Osteoblast (primary cell): ENCODE results near the gene LRMDA. TPM values are rescaled to one million over a fixed set of nuclear protein-coding genes. Genes with fewer than 3 reads are reported as not detected.

Source experiments
- DNase-seq: peaks from one replicate; pipeline ENCODE4 v3.0.0; 2011; ENCODE audit warnings: low spot score, mixed read lengths; ENCODE audit not compliant: insufficient read length; ENCODE audit errors: missing footprints
- H2AFZ ChIP-seq: 2 replicates; pipeline ENCODE4 v1.6.0; 2011; ENCODE audit warnings: mild to moderate bottlenecking, low read length
- H3K27ac ChIP-seq: 2 replicates; pipeline ENCODE4 v1.5.1; 2011; ENCODE audit warnings: mild to moderate bottlenecking, low read depth, low read length, moderate library complexity
- H3K27me3 ChIP-seq: 2 replicates; pipeline ENCODE4 v1.6.0; 2012; ENCODE audit warnings: mild to moderate bottlenecking, control low read depth, inconsistent platforms, low read length, moderate library complexity; ENCODE audit not compliant: insufficient read depth
- H3K36me3 ChIP-seq: 2 replicates; pipeline ENCODE4 v1.5.1; 2011; ENCODE audit warnings: mild to moderate bottlenecking, low read length, control low read depth, moderate library complexity; ENCODE audit not compliant: insufficient read depth
- H3K4me1 ChIP-seq: 2 replicates; pipeline ENCODE4 v1.5.1; 2011; ENCODE audit warnings: mild to moderate bottlenecking, low read length, control low read depth, moderate library complexity; ENCODE audit not compliant: insufficient read depth
- H3K4me2 ChIP-seq: 2 replicates; pipeline ENCODE4 v1.6.0; 2011; ENCODE audit warnings: mild to moderate bottlenecking, low read length; ENCODE audit not compliant: insufficient read depth
- H3K4me3 ChIP-seq: fragments of 200-600 bp; sonication (generic); 3 replicates; pipeline ENCODE4 v1.5.1; 2012; ENCODE audit warnings: mild to moderate bottlenecking, low read length, inconsistent platforms; ENCODE audit not compliant: insufficient read depth
- H3K79me2 ChIP-seq: 2 replicates; pipeline ENCODE4 v1.6.0; 2012; ENCODE audit warnings: mild to moderate bottlenecking, low read length, control low read depth, inconsistent platforms; ENCODE audit not compliant: insufficient read depth
- H3K9me3 ChIP-seq: 2 replicates; pipeline ENCODE4 v1.5.1; 2011; ENCODE audit warnings: low read depth, low read length, control low read depth
- H4K20me1 ChIP-seq: 2 replicates; pipeline ENCODE4 v1.6.0; 2012; ENCODE audit warnings: mild to moderate bottlenecking, low read length, control low read depth; ENCODE audit not compliant: insufficient read depth
- total RNA-seq: library from RNA; depleted of rRNA; stranded (reverse); fragments of >200 nt; gene quantifications from 2 replicates; pipeline ENCODE4 v1.2.3, GENCODE V29; 2012
- TF ChIP-seq, protein P1 (sequence below): IDR thresholded peaks from 2 replicates; pipeline ENCODE4 v1.5.1; 2011; ENCODE audit warnings: mild to moderate bottlenecking, low read depth, low read length, moderate library complexity; ENCODE audit errors: extremely low read depth

Gene LRMDA
- total RNA-seq, 1 donor = 18.5 TPM

DNA sequence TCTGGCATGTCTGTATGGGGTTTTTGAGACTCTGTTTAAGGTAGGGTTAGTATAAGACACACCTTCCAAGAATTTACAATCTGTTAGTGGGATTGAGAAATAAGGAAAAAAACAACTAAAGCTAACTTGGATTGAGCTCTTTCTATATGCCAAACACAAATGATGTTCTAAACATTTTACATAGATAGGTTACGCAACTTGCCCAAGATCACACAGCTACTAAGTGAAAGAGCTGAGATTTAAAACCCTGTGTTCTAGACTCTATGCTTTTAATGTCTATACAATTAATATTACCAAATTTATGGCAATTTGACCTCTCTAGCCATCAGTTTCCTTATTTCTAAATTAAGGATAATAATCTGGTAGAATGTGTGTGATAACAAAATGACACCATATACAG, 1056.2 kb downstream of the LRMDA start:
- Histone ChIP-seq H2AFZ (no peak overlapping the region), H4K20me1 (no peaks in the 10 kb centered on the region), H3K4me1 (peaks cover 6% of the 10 kb centered on the region), H3K36me3 (no peaks in the 10 kb centered on the region), H3K9me3 (peaks cover 4% of the 10 kb centered on the region), H3K27ac (no peak overlapping the region), H3K4me3 (no peak overlapping the region), H3K27me3 (no peaks in the 10 kb centered on the region), H3K79me2 (no peaks in the 10 kb centered on the region), H3K4me2 (no peak overlapping the region)
- TF ChIP-seq, protein P1, sequence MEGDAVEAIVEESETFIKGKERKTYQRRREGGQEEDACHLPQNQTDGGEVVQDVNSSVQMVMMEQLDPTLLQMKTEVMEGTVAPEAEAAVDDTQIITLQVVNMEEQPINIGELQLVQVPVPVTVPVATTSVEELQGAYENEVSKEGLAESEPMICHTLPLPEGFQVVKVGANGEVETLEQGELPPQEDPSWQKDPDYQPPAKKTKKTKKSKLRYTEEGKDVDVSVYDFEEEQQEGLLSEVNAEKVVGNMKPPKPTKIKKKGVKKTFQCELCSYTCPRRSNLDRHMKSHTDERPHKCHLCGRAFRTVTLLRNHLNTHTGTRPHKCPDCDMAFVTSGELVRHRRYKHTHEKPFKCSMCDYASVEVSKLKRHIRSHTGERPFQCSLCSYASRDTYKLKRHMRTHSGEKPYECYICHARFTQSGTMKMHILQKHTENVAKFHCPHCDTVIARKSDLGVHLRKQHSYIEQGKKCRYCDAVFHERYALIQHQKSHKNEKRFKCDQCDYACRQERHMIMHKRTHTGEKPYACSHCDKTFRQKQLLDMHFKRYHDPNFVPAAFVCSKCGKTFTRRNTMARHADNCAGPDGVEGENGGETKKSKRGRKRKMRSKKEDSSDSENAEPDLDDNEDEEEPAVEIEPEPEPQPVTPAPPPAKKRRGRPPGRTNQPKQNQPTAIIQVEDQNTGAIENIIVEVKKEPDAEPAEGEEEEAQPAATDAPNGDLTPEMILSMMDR = no peak
- DNase-seq = no peak

DNA sequence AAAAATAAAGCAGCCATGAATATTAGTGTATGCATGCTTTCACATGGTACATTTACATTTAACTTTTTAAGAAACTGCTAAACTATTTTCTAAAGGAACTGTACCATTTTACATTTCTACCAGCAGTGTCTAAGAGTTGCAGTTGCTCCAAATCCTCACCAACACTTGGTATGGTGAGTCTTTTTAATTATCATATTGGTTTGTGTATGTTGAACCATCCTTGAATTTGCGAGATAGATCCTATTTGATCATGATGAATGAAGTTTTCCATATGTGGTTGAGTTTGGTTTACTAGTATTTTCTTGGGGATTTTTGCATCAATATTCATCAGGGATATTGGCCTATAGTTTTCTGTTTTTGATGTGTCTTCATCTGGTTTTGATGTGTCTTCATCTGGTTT, 1057.2 kb downstream of the LRMDA start:
- H2AFZ ChIP-seq = no peak overlapping the region
- DNase-seq = no peak
- H3K4me1 ChIP-seq = peaks cover 6% of the 10 kb centered on the region
- TF ChIP-seq, protein P1 = no peak
- H4K20me1 ChIP-seq = no peaks in the 10 kb centered on the region
- H3K36me3 ChIP-seq = no peaks in the 10 kb centered on the region
- no peak overlapping the region for H3K27ac ChIP-seq
- no peak overlapping the region for H3K4me2 ChIP-seq
- no peaks in the 10 kb centered on the region for H3K79me2 ChIP-seq
- H3K9me3 ChIP-seq = peaks cover 4% of the 10 kb centered on the region
- no peak overlapping the region for H3K4me3 ChIP-seq
- no peaks in the 10 kb centered on the region for H3K27me3 ChIP-seq

DNA sequence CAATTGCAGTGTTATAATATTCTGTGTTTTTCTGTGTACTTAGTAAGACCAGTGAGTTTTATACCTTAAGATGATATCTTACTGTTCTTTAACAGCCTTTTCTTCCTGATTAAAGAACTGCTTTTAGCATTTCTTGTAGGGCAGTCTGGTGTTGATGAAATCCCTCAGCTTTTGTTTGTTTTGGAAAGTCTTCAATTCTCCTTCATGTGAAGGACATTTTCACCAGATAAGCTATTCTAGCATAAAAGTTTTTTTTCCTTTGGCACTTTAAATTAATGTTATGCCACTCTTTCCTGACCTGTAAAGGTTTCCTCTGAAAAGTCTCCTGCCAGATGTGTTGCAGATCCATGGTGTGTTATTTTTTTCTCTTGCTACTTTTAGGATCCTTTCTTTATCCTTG, 1059.8 kb downstream of the LRMDA start:
- Histone ChIP-seq H3K4me2 (no peak overlapping the region), H3K79me2 (no peaks in the 10 kb centered on the region), H2AFZ (no peak overlapping the region), H3K4me1 (peaks cover 6% of the 10 kb centered on the region), H4K20me1 (no peaks in the 10 kb centered on the region), H3K27me3 (no peaks in the 10 kb centered on the region), H3K36me3 (no peaks in the 10 kb centered on the region), H3K27ac (peak overlapping the region; percentile 59), H3K9me3 (peaks cover 4% of the 10 kb centered on the region), H3K4me3 (no peak overlapping the region)
- TF ChIP-seq, protein P1 = no peak
- no peak for DNase-seq

DNA sequence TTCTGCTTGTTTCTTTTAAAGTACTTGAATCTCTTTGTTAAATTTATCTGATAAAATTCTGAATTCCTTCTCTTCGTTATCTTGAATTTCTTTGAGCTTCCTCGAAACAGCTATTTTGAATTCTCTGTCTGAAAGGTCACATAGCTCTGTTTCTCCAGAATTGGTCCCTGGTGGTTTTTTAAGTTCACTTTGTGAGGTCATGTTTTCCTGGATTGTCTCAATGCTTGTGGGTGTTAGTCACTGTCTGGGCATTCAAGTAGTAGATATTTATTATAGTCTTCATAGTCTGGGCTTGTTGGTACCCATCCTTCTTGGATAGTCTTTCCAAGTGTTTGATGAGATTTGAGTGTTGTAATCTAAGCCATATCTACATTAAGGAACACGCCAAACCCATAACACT, 1060.6 kb downstream of the LRMDA start:
- Histone ChIP-seq H3K4me1 (peaks cover 6% of the 10 kb centered on the region), H3K36me3 (no peaks in the 10 kb centered on the region), H3K79me2 (no peaks in the 10 kb centered on the region), H3K4me3 (no peak overlapping the region), H2AFZ (no peak overlapping the region), H4K20me1 (no peaks in the 10 kb centered on the region), H3K27me3 (no peaks in the 10 kb centered on the region), H3K27ac (peak overlapping the region; percentile 81), H3K4me2 (no peak overlapping the region), H3K9me3 (peaks cover 4% of the 10 kb centered on the region)
- TF ChIP-seq, protein P1 = no peak
- DNase-seq = no peak
